ENCODE data around the gene CORO1A.
"Not testable (repeated sequence)": the region's sequence is repeated elsewhere in the genome, so short reads cannot be mapped to it uniquely, and the experiment has no call there.

CORO1A gene

DNA sequence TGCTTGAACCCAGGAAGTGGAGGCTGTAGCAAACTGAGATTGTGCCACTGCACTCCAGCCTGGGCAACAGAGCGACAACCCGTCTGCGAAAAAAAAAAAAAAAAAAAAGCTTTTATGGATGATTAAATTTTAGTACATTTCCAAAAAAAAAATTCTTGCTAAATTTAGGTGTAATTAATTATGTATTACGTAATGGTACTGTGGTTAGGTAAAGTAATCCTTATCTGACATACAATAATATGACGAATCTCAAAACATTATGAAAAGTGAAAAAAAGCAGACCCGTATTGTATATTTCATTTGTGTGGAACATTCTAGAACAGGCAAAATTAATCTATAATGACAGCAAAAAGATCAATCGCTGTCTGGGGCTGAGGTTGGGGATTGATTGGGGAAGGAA lies 10.3 kb upstream of the CORO1A start:
- TF ChIP-seq, protein P1, sequence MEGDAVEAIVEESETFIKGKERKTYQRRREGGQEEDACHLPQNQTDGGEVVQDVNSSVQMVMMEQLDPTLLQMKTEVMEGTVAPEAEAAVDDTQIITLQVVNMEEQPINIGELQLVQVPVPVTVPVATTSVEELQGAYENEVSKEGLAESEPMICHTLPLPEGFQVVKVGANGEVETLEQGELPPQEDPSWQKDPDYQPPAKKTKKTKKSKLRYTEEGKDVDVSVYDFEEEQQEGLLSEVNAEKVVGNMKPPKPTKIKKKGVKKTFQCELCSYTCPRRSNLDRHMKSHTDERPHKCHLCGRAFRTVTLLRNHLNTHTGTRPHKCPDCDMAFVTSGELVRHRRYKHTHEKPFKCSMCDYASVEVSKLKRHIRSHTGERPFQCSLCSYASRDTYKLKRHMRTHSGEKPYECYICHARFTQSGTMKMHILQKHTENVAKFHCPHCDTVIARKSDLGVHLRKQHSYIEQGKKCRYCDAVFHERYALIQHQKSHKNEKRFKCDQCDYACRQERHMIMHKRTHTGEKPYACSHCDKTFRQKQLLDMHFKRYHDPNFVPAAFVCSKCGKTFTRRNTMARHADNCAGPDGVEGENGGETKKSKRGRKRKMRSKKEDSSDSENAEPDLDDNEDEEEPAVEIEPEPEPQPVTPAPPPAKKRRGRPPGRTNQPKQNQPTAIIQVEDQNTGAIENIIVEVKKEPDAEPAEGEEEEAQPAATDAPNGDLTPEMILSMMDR (IDR thresholded peaks at IDR 0.05; ENCODE audit: low read length, missing control alignments): no peak
- DNase-seq (ENCODE audit: low read depth): no peak
- H3K4me3 ChIP-seq (replicated peaks; ENCODE audit: low read depth, low read length): no peak overlapping the region

DNA sequence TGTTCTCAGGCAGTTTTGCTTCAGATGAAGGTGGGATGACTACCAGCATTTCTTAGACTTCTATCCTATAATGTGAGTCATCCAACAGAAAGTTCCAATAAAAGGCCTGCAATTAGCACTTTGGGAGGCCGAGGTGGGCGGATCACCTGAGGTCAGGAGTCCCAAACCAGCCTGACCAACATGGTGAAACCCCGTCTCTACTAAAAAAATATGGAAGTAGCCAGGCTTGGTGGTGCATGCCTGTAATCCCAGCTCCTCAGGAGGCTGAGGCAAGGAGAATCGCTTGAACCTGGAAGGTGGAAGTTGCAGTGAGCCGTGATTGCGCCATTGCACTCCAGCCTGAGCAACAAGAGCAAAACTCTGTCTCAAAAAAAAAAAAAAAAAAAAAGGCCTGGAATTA lies 6.5 kb upstream of the CORO1A start:
- not testable (repeated sequence) for DNase-seq (ENCODE audit: low read depth); H3K4me3 ChIP-seq (replicated peaks; ENCODE audit: low read depth, low read length)

DNA sequence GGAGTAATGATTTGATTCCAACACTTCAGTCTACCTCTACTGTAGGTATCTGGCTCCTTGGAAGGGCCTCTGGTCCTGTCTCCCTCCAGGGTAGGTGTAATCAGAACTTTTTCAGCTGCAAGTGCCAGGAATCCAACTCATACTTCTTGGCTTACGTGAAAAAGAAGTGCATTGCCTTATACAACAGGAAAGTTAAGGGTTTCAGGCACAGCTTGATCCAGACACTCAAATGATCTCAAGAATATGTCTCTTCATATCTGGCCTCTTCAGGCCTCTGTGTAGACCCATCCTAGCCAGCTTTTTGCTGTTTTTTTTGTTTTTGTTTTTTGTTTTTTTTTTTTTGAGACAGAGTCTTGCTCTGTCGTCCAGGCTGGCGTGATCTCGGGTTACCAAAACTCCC lies 4.2 kb upstream of the CORO1A start:
- no peak overlapping the region for H3K4me3 ChIP-seq (replicated peaks; ENCODE audit: low read depth, low read length)
- no peak for DNase-seq (ENCODE audit: low read depth)
- TF ChIP-seq, protein P1 (IDR thresholded peaks at IDR 0.05; ENCODE audit: low read length, missing control alignments): no peak

DNA sequence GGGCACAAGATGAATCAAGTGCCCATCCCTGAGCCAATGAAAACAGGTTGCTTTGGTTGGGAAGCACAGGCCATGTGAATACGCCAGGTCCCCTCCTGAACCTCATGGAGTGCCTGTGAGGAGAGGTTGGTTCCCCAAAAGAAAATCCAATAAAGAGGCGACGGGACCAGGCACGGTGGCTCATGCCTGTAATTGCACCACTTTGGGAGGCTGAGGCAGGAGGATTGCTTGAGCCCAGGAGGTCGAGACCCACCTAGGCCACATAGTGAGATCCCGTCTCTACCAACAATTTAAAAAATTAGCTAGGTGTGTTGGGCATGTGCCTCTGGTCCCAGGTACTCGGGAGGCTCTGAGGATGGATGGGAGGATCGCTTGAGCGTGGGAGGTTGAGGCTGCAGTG lies 3.5 kb upstream of the CORO1A start:
- TF ChIP-seq, protein P1 (IDR thresholded peaks at IDR 0.05; ENCODE audit: low read length, missing control alignments): no peak
- DNase-seq (ENCODE audit: low read depth): no peak
- H3K4me3 ChIP-seq (replicated peaks; ENCODE audit: low read depth, low read length): no peak overlapping the region

DNA sequence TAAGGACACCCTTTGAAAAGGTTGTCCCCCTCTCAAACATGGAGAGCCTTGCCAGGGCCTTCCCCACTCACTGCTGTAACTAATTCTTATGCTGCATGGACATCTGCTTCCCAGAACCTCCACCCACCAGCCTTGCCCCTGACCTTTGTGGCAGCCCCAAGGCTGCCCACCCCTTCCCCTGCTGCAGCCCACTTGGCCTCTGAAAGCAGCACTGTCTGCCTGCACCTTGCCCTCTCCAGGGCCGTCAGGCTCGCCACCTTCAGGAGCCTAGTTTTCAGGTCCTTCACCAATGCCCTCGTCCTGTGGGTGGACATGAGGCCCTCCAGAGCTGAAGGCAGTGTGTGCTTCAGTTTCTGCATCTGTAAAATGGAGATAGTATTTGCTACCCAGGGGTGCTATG lies 2.7 kb upstream of the CORO1A start:
- DNase-seq (ENCODE audit: low read depth): no peak
- H3K4me3 ChIP-seq (replicated peaks; ENCODE audit: low read depth, low read length): no peak overlapping the region
- TF ChIP-seq, protein P1 (IDR thresholded peaks at IDR 0.05; ENCODE audit: low read length, missing control alignments): no peak

DNA sequence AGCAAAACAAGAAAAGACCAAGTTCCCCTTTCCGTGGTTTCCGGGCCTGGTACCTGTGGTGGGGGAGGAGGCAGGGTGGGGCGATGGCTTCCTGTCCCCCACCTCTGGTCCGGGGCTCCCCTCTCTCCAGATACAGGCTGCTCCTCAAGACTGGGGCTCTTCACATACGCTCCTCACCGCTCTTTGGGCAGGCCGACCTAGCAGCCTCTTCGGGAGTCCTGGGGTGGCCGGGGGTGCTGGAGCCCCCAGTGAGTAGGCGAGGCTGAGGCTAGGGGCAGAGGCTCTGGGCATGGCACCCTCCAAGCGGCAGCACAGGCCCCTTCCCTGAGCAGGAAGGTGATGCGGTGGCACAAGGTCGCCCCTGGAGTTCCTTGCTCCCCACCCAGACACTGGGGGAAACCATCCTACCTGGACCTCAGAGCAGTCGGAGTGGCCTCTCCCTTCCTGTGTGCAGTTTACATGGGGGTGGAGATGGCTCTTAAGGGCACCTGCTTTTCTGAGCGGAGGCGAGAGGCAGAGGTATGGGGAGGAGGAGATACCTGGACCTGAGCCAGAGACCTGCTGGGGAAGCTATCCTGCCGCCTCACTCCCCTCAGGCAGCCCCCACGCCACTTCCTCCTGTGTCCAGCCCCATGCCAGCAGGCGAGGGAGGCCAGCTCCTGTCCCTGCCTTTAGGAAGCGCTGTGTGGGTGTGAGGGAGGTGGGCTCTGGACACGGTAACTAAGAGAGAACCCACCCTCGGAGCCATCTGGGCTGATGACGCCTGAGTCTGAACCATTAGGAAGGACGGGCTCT lies 891 bp downstream of the CORO1A start:
- H3K4me3 ChIP-seq (replicated peaks; ENCODE audit: low read depth, low read length): no peak overlapping the region
- TF ChIP-seq, protein P1 (IDR thresholded peaks at IDR 0.05; ENCODE audit: low read length, missing control alignments): no peak
- no peak for DNase-seq (ENCODE audit: low read depth)

DNA sequence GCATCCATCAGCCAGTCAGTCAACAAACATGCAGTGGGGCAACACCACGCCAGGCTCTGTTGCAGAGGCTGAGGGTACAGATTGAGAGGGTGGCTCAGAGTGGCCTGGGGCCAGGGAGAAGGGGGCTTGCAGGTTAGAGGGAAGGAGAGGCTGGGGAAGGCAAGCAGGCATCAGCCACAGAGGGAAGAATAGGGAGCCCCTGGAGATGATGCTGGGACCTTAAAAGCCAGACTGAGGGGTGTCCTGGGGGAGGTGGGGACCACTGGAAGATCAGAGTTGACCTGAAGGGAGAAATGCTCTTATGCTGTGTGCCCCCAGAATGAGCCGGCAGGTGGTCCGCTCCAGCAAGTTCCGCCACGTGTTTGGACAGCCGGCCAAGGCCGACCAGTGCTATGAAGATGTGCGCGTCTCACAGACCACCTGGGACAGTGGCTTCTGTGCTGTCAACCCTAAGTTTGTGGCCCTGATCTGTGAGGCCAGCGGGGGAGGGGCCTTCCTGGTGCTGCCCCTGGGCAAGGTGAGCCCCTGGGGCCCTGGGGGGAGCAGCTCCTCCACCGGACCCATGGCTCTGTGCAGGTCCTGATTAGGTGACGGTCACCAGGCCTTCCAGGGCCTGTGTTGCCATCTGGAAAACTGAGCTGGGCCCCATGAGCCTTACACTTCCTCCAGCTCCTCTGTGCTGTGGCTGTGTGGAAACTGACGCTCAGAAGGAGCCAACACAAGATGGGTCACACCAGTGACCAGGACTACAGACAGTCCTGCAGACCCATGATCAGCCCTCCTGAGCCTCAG lies 1.7 kb downstream of the CORO1A start:
- TF ChIP-seq, protein P1 (IDR thresholded peaks at IDR 0.05; ENCODE audit: low read length, missing control alignments): no peak
- H3K4me3 ChIP-seq (replicated peaks; ENCODE audit: low read depth, low read length): no peak overlapping the region
- DNase-seq (ENCODE audit: low read depth): no peak
